Fibroblast of pulmonary artery (primary cell): Measurements from ENCODE around the gene IDUA.

Experiments
- DNase-seq: peaks from one replicate; pipeline ENCODE4 v3.0.0-alpha.2; 2010; ENCODE audit warnings: low read depth
- H3K4me3 ChIP-seq: replicated peaks from 2 replicates; pipeline ENCODE4 v1.5.1; 2011; ENCODE audit warnings: low read depth, mild to moderate bottlenecking, control low read depth, low read length, moderate library complexity
- TF ChIP-seq, protein P1 (sequence below): IDR thresholded peaks from 2 replicates; pipeline ENCODE4 v1.5.1; 2011; ENCODE audit warnings: mild to moderate bottlenecking, control low read depth, low read length, inconsistent platforms; ENCODE audit errors: missing control alignments

The IDUA gene

DNA sequence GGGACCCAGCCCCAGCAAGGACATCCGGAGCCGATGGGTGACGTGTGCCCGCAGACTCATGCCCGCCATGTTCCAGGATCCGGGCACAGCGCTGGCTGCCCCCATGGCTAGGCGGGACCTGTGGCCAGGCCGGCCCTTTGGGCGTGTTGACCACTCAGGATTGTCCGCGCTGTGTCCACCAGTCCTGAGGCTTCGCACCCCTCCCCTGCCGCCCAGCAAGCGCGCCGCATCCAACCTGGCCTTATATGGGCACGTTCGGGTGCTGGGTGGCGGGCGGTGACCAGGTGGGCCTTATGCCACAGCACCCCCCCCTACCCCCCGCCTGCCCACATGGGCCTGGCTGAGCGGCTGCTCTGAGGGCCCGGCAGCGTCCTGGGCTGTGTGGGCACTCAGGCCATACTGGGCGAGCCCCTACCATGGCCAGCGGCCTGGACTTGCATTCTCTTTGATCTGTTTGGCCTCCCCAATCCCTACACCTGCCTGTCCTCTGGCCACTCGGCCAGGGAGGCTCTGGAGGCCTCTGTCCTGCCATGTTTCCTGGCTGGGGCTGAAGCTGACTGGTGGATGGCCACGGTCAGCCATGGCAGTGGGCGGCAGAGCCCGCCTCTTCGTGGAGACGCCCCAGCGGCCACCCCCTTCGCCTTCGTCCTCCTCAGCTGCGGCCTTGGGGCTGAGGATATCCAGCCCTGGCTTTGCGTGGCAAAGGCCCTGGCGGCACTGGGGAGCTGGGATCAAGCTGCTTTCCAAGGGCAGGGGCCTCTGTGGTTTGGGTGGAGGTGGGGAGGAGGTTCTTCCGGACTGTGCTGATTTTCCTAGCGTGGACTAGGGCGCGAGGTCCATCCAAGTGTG lies 26.6 kb downstream of the IDUA start:
- TF ChIP-seq, protein P1, sequence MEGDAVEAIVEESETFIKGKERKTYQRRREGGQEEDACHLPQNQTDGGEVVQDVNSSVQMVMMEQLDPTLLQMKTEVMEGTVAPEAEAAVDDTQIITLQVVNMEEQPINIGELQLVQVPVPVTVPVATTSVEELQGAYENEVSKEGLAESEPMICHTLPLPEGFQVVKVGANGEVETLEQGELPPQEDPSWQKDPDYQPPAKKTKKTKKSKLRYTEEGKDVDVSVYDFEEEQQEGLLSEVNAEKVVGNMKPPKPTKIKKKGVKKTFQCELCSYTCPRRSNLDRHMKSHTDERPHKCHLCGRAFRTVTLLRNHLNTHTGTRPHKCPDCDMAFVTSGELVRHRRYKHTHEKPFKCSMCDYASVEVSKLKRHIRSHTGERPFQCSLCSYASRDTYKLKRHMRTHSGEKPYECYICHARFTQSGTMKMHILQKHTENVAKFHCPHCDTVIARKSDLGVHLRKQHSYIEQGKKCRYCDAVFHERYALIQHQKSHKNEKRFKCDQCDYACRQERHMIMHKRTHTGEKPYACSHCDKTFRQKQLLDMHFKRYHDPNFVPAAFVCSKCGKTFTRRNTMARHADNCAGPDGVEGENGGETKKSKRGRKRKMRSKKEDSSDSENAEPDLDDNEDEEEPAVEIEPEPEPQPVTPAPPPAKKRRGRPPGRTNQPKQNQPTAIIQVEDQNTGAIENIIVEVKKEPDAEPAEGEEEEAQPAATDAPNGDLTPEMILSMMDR, result no peak
- no peak for DNase-seq
- no peak overlapping the region for H3K4me3 ChIP-seq

DNA sequence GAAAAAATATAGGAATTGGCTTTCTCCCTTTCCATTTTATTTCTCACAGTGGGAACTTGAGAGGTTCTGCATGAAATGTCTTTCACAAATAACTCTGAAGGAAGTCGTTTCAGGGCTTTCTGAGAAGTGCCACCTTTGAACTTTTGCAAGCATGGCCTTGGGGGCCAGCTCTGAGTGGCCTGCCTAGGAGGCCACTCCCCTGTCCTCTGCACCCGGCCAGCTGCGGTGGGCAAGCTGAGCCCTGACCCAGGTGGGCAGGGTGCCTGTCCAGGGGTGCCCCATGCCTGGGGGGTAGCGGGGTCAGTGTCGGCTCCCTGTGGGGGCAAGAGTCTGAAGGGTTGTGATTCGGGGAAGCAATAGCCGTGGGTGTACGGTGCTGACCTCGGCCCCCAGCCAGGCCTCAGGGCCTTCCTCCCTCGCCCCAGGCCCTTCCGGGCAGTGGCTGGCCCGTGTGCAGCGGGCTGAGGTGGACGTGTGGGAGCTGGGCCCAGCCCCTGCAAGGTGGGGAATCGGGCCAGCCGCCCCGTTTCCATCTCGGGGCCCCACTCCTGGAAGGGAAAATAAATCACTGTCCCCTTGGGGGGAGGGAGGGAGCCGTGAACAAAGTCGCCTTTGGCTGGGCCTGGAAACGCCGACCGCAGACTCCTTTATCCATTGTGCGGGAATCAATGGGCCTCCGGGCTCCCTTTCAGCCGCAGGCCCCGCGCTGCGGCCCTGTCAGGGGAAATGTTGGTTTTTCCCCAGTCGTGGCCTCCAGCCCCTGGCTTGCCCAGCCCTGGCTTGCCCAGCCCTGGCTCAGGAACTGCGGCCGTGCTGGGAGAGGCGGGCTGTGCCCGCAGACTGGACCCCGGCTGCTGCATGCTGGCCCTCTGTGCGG lies 27.7 kb downstream of the IDUA start:
- TF ChIP-seq, protein P1, result no peak
- DNase-seq, result no peak
- H3K4me3 ChIP-seq, result no peak overlapping the region

DNA sequence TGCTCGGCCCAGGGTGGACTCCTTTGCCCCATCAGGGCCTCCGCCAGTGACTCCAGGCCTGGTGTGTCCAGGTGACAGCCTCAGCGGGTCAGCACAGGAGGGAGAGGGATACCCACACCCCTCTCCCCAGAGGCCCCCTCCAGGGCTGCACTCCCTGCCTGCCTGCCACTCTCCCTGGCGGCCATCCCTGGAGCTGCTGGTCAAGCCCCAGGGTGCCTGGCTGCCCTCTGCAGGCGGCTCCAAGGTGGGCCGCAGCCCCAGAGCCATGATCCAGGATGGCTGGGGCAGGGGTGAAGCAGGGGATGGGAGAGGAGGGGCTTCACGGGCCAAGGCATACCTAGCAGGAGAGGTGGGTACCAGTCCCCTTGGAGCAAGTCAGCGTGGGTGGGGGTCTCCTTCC lies 28.3 kb downstream of the IDUA start:
- DNase-seq, result no peak
- TF ChIP-seq, protein P1, result no peak
- no peak overlapping the region for H3K4me3 ChIP-seq

DNA sequence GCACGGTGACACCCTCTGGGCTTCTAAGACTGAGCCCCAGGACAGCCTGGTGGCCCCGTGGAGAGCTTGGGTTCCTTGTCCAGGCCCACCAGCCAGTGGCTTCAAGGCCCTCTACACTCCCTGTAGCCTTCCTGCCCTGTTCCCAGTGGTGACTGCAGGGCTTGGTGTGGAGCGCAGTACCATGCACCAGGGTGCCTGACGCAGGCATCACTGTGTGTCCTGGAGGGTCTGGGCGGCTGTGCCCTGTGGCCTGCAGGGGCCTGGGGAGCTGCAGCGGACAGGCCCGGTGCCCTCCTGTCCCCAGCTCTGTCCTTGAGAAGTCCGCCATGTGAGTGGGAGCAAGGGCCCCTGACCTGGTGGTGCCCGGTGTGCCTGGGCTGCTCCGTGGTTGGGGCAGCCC lies 28.9 kb downstream of the IDUA start:
- TF ChIP-seq, protein P1, result no peak
- no peak for DNase-seq

DNA sequence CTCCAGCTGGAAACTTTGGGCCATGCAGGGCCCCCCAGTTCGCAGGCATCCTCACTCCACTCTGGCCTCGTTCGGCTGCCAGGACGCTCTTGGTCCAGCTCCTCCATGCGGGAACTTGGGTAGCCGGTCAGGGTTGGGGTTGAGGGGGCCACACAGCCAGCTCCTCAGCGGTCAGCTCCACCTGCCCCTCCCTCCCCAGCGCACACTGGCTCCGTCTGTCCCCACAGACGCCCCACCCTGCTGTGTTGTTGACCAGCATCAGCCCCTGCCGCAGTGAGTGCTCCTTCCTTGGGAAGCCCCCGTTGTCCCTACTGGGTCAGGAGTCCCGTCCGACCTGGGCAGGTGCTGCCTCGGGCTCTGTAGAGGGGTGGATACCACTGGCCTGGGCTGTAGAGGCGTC lies 30.4 kb downstream of the IDUA start:
- TF ChIP-seq, protein P1, result no peak
- no peak overlapping the region for H3K4me3 ChIP-seq
- no peak for DNase-seq

More for the DNA sequence above, 28.9 kb downstream of the IDUA start:
- no peak overlapping the region for H3K4me3 ChIP-seq

DNA sequence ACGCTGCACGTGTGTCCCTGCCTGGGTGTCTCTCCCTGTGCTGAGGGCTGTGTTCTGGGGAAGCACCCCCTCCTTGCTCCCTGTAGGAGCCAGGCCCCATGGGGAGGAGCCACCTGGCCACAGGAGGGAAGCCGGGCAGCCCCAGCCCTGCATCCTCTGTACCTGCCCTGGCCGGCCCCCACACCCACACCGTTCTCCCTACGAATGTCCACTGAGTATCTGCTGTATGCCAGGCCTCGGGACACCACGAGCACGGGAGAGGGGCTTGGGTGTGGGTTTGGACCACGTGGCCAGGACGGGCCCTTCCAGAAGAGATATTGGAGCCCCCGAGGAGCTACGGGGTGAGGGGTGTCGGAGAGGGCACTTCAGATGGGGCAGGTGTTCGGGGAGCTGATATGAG lies 30.9 kb downstream of the IDUA start:
- DNase-seq, result no peak
- TF ChIP-seq, protein P1, result no peak
- no peak overlapping the region for H3K4me3 ChIP-seq
